Activated CD8-positive, alpha-beta memory T cell treated with anti-CD3 and anti-CD28 coated beads for 48 hours (primary cell): ENCODE measurements around the gene DMKN.
"Not testable (repeated sequence)": the region's sequence is repeated elsewhere in the genome, so short reads cannot be mapped to it uniquely, and the experiment has no call there.

ENCODE experiments used
- DNase-seq, 3 experiments: peaks; one replicate each; pipeline ENCODE4 v3.0.0-alpha.2; 2020; ENCODE audit warnings: low read depth in 2 of 3, low spot score in 2 of 3

The DMKN gene

DNA sequence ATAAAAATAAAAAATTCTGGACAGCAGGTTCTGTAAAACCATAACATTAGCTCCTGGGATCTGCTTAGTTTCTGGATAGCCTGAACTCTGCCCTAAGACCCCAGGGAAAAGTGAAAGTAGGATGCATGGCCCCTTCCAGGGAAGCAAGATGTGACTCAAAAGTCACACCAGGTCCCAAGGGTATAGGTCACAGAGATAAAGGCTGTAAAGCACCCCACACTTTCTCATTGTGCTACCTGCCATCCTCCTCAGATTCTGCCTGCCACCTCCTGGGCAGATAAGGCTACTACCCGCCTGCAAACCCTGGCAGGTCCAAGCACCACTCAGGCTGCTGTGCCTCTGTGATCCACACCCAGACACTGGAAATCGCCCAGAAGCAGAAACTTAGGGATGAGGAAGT is 44.8 kb downstream of the DMKN start:
- DNase-seq = peak in 2 of 3 experiments; percentile 16 to 17

GRCh38 chr19:35466259-35466658 is 47.2 kb downstream of the DMKN start:
- no peak for DNase-seq

DNA sequence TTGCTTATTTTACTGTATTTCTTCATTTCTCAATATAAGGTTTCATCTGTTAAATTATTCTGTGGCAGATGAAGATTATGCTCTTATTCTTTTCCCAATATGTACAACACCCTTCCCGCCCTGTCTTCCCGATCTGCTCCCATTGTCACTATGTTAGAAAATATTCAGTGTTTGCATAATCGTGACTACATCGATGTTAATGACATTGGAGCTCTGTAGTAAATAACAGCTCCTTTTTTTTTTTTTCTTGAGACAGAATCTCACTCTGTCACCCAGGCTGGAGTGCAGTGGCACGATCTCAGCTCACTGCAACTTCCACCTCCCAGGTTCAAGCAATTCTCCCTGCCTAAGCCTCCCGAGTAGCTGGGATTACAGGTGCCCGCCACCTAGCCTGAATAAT is 50.5 kb downstream of the DMKN start:
- not testable (repeated sequence) for DNase-seq

- no peak for DNase-seq
These were observed 50.9 kb downstream of the DMKN start for GRCh38 chr19:35462476-35462953.

DNA sequence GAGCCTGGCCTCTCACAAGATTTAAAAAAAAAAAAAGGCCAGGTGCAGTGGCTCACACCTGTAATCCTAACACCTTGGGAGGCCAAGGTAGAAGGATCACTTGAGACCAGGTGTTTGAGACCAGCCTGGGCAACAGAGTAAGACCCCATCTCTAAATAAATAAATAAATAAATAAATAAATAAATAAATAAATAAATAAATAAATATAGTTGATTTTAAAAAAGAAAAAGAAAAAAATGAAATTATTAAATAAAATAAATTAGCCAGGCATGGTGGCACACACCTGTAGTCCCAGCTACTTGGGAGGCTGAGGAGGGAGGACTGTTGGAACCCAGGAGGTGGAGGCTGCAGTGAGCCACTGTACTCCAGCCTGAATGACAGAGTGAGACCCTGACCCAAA is 51.7 kb downstream of the DMKN start:
- DNase-seq = not testable (repeated sequence)

GRCh38 chr19:35461060-35461459 is 52.4 kb downstream of the DMKN start:
- DNase-seq = no peak

DNA sequence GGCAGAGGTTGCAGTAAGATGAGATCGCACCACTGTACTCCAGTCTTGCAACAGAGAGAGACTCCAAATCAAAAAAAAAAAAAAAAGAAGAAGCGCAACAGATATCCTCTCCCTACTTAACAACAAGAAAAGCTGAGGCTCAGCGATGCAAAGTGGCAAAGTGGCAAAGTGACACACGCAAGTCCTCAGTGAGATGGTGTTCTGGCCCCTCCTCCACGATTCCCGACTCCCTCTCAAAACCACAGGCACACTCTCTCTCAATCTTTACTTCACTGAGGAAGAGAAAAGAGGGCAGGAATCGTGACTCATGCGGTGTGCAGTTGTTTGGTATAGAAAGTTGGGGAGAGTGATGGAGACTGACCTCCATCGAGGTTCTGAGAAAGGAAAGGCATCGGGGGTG is 52.8 kb downstream of the DMKN start:
- no peak for DNase-seq

DNA sequence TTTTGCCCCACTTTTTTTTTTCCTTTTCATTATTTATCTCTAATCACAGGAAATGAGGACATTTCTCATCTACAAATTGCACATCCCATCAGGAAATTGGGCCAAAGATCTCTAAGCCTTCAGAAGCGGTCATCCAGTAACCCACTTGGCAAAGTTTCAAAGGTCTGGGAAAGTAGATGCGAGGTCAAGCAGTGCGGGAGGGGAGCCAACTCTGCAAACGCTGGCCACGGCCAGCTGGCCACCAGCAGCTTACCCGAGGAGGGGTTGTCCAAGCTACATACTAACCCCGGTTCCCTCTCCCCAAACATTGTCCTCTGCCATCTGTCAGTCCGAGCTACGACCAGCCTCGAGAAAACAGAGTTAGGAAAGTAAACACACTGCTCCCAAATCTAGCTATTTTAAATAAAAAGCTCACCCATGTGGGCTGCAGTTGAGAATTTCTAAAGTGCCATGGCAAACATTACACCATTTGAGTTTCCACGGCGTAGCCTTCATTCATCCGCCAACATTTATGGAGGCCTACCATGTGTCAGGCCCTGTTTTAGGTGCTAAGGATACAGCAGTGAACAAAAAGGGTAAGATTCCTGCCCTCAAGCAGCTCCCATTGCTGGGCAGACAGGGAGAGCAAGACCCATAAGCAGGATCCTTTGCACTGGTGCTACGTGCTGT is 53.9 kb downstream of the DMKN start:
- DNase-seq = no peak

GRCh38 chr19:35458731-35459391 is 54.6 kb downstream of the DMKN start:
- no peak for DNase-seq

GRCh38 chr19:35458192-35458591 is 55.3 kb downstream of the DMKN start:
- DNase-seq = no peak

DNA sequence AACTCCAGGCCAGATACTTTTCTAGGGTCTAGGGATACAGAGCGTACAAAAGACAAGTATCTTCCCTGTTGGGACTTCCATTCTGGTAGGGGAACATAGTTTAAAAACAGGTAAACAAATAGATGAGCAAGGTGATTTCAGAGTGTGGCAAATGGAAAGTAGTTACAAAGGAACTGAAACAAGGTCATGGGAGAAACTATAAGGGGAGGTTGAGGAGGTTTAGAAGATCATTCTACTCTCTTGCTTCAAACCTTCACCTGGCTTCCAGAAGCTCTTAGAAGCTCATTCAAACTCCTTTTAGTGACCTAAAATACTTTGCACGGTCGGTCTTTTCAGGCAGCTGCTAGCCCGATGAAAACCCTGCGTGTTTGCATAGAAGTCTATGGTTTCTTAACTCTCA is 56.3 kb downstream of the DMKN start:
- no peak for DNase-seq

GRCh38 chr19:35455616-35456201 is 57.7 kb downstream of the DMKN start:
- DNase-seq = no peak

GRCh38 chr19:35454663-35455062 is 58.8 kb downstream of the DMKN start:
- DNase-seq = no peak

GRCh38 chr19:35451338-35452096 is 61.9 kb downstream of the DMKN start:
- DNase-seq = peak in 1 of 3 experiments; percentile 9

DNA sequence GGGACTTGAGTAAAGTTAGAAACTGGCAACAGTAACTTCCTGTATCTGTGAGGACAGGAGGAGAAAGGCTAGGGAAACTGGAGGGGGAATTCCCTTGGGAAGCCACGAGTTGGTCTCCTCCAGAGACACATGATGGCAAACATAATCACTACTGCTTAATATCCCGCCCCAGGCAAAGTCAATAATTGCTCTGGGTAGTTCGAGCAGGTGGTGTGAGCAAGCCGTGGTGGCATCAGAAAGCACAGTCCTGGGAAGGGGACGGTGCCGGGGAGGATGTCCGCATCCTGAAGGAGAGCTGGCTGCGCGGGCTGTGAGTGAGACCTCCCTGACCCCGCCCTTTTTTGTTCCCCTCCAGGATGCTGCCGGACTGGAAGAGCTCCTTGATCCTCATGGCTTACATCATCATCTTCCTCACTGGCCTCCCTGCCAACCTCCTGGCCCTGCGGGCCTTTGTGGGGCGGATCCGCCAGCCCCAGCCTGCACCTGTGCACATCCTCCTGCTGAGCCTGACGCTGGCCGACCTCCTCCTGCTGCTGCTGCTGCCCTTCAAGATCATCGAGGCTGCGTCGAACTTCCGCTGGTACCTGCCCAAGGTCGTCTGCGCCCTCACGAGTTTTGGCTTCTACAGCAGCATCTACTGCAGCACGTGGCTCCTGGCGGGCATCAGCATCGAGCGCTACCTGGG is 63.9 kb downstream of the DMKN start:
- no peak for DNase-seq

DNA sequence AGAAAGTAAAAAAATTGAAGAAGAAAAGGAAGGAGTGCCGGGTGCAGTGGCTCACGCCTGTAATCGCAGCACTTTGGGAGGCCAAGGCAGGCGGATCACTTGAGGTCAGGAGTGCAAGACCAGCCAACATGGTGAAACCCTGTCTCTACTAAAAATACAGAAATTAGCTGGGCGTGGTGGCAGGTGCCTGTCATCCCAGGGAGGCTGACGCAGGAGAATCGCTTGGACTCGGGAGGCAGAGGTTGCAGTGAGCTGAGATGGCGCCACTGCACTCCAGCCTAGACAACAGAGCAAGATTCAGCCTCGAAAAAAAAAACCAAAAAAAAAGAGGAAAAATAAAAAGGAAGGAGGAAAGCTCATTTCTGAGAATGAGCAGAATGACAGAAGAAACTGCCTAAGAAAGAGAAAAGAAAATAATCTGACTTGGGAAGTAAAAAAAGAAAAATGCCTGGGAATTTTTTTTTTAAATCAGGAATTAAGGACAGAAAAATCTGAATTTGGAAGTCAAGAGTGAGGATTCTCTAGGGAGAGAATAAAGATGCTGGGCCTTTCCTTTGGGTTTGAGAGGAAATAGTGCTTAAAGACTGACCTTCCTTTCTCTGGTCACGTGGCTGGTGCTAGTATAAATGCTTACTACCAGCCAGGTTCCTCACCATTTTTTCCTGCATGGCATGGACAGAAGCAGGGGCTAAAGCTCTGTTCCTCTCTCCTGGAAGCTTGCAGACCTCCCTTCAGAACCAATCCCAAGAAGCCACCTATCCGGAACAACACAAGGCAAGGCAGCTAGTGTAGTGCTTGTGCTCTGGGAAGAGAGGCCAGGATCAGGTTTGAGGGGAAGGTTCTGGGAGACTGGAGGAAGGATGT is 65.6 kb downstream of the DMKN start, which contains the start of gene FFAR2:
TSS of gene FFAR2 (plus strand) at position 652 of the 864 bp plus-strand sequence. CDS start 1,458 bp downstream, outside the sequence.
- no peak for DNase-seq
